WERI-Rb-1 (cell line): ENCODE results near the gene PLEKHJ1.
"Not testable (repeated sequence)": the region's sequence is repeated elsewhere in the genome, so short reads cannot be mapped to it uniquely, and the experiment has no call there.

ENCODE experiments used
- DNase-seq: peaks from one replicate; pipeline ENCODE4 v3.0.0-alpha.2; 2020
- H3K27ac ChIP-seq: fragments of 250-450 bp; sonication (Bioruptor Pico); 2 replicates; pipeline ENCODE4 v1.5.1; 2020; ENCODE audit warnings: mild to moderate bottlenecking, moderate library complexity
- H3K27me3 ChIP-seq: fragments of 250-450 bp; sonication (Bioruptor Pico); 2 replicates; pipeline ENCODE4 v1.5.1; 2021; ENCODE audit warnings: mild to moderate bottlenecking, low read depth, moderate library complexity; ENCODE audit not compliant: insufficient read depth, severe bottlenecking
- H3K36me3 ChIP-seq: fragments of 250-450 bp; sonication (Bioruptor Pico); 2 replicates; pipeline ENCODE4 v1.5.1; 2020; ENCODE audit warnings: mild to moderate bottlenecking, moderate library complexity
- H3K4me3 ChIP-seq: 2 replicates; pipeline ENCODE4 v1.5.1; 2011; ENCODE audit warnings: low read depth, mild to moderate bottlenecking, control low read depth, low read length
- H3K9me3 ChIP-seq: fragments of 250-450 bp; sonication (Bioruptor Pico); 2 replicates; pipeline ENCODE4 v1.5.1; 2021; ENCODE audit warnings: mild to moderate bottlenecking, moderate library complexity; ENCODE audit not compliant: severe bottlenecking
- TF ChIP-seq, protein P1 (sequence below): IDR thresholded peaks from 2 replicates; pipeline ENCODE4 v1.5.1; 2011; ENCODE audit warnings: low read depth, mild to moderate bottlenecking, control low read depth, inconsistent platforms, low read length

The PLEKHJ1 gene

DNA sequence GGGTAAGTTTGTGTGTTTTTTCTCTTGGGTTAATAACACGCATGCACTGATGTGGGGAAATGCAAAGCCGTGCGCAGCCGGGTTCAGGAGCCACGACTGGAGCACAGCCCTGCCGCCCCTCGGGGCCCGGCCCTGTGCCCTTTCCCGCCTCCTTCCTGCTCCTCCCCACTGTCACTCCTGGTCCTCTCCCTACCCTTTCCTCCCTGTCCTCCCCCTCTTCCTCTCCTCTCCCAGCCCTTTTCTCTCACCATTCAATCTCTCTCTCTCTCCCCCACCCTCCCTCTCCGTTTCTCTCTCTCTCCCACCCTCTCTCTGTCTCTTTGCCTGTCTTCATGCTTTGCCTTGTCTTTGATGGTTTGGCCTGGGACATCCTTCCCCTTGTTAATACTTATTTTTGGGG, 27.2 kb downstream of the PLEKHJ1 start:
- Histone ChIP-seq H3K36me3 (peaks cover 78% of the 10 kb centered on the region), H3K27ac (no peak overlapping the region), H3K27me3 (no peaks in the 10 kb centered on the region), H3K9me3 (no peaks in the 10 kb centered on the region), H3K4me3 (no peak overlapping the region)
- TF ChIP-seq, protein P1, sequence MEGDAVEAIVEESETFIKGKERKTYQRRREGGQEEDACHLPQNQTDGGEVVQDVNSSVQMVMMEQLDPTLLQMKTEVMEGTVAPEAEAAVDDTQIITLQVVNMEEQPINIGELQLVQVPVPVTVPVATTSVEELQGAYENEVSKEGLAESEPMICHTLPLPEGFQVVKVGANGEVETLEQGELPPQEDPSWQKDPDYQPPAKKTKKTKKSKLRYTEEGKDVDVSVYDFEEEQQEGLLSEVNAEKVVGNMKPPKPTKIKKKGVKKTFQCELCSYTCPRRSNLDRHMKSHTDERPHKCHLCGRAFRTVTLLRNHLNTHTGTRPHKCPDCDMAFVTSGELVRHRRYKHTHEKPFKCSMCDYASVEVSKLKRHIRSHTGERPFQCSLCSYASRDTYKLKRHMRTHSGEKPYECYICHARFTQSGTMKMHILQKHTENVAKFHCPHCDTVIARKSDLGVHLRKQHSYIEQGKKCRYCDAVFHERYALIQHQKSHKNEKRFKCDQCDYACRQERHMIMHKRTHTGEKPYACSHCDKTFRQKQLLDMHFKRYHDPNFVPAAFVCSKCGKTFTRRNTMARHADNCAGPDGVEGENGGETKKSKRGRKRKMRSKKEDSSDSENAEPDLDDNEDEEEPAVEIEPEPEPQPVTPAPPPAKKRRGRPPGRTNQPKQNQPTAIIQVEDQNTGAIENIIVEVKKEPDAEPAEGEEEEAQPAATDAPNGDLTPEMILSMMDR: no peak
- no peak for DNase-seq

DNA sequence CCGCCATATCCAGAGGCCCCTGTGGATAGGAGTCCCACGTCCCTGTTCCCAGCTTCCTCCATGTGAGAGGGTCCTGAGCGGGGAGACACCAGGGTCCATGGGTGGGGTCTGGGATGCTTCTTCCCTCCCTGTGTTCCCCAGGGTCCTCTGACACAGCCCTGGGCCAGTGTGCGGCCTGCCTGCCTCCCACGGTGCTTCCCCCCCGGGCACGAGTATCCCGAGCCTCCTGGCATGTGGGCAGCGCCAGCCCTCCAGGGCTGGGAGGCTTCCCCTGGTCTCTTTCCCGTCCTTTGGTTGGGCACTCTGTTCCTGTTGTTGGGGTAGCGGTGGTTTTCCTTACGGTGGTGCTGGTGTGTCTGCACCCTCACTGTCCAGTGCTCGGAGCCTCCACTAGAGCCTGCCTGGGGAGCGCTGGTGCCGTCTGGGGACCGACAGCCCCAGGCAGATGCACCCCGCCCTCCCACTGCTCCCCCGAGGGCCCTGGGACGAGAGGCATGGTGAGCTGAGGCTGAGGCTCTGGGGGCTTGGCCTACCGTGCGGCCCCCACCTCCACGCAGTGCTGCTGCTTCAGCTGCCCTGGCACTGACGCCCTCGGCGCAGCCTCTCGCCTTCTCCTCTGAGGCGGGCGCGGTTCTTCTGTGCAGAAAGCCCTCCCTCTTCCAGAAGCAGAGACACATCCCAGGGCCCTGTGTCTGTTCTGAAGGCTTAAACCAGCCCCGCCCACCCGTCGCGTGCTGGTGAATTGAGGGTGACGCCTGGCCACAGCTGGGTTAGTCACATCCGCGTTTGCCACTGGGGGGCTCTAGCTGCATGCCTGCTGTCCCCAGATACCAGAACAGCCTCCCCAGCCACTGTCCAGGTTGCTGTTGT, 27.9 kb downstream of the PLEKHJ1 start:
- TF ChIP-seq, protein P1: peak; percentile 52
- Histone ChIP-seq H3K4me3 (no peak overlapping the region), H3K27me3 (no peaks in the 10 kb centered on the region), H3K36me3 (peaks cover 74% of the 10 kb centered on the region), H3K27ac (no peak overlapping the region), H3K9me3 (no peaks in the 10 kb centered on the region)
- DNase-seq: peak; percentile 77

DNA sequence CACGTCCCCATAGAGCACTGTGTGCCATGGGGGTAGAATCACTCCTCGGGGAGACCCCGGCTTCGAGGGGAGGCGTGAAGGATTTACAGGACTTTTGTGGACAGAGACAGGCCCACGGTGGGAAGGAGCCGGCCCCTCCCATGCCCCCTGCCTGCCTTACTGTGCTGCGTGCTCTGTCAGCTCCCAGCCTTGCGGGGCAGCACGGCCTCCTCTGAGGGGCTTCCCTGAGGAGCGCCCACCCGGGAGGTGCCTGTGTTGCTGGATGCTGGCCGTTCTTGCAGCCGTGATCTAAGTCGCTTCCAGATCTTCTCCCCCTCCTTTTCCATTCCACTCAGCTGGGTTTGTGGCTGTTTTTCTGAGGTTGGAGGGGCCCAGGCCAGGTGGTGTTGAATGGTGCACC, 29.1 kb downstream of the PLEKHJ1 start:
- Histone ChIP-seq H3K27me3 (no peaks in the 10 kb centered on the region), H3K4me3 (no peak overlapping the region), H3K9me3 (no peaks in the 10 kb centered on the region), H3K36me3 (peaks cover 63% of the 10 kb centered on the region), H3K27ac (no peak overlapping the region)
- DNase-seq: no peak
- TF ChIP-seq, protein P1: no peak

- H3K4me3 ChIP-seq: no peak overlapping the region
- H3K36me3 ChIP-seq: peaks cover 27% of the 10 kb centered on the region
- no peak for DNase-seq
- TF ChIP-seq, protein P1: no peak
- H3K27ac ChIP-seq: no peak overlapping the region
- H3K9me3 ChIP-seq: no peaks in the 10 kb centered on the region
- no peaks in the 10 kb centered on the region for H3K27me3 ChIP-seq
These were observed 33.8 kb downstream of the PLEKHJ1 start for GRCh38 chr19:2202366-2202765.

DNA sequence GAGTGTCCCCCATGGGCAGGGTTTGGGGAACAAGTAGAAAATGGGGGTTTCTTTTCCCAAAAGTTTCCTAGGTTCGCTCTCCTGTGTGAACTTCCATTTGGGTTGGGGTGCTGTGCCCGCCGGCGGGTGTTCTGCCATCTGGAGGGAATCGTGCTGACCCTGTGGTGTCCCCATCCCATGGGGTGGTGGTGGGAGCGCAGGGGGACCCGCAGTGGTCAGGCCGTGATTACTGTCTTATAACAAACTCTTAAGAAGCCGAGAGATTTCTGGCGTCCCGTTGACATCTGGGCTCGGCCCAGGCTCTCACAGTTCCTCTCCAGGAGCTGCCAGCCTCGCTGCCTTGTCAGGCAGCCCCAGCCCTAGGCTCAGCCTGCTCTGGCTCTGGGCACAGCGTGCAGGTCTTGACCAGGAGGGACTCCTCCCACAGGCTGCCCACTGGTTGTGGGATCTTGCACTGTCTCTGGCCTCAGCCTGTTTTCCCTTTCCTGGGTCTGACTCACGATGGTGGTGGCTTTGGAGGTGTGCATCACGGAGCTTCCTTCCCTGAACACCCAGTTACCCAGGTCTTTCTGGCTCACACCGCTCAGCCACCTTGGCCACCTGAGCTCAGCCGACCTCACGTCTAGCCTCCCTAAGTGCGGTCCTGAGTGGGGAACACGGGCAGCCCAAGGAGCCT, 34.5 kb downstream of the PLEKHJ1 start:
- TF ChIP-seq, protein P1: no peak
- Histone ChIP-seq H3K36me3 (peaks cover 27% of the 10 kb centered on the region), H3K27ac (no peak overlapping the region), H3K4me3 (no peak overlapping the region), H3K9me3 (no peaks in the 10 kb centered on the region), H3K27me3 (no peaks in the 10 kb centered on the region)
- DNase-seq: no peak

- H3K9me3 ChIP-seq, DNase-seq, H3K27ac ChIP-seq, H3K27me3 ChIP-seq, H3K4me3 ChIP-seq: not testable (repeated sequence)
- H3K36me3 ChIP-seq: peaks cover 32% of the 10 kb centered on the region
These were observed 35.4 kb downstream of the PLEKHJ1 start for GRCh38 chr19:2200624-2201294.
